ENCODE results near the gene ME1. TPM values are rescaled to one million over a fixed set of nuclear protein-coding genes. Genes with fewer than 3 reads are reported as not detected.
"Not testable (repeated sequence)": the region's sequence is repeated elsewhere in the genome, so short reads cannot be mapped to it uniquely, and the experiment has no call there.

Gene ME1
- total RNA-seq, 4 donors from 2014 or later, result 18.7 to 55.9 (median 30.8) TPM

- H3K27ac ChIP-seq, result no peak overlapping the region
- H3K4me3 ChIP-seq (replicated peaks in 1 of 3), result no peak overlapping the region
- 91 to 100% methylated on average over 2 of the region's 2 CpGs for WGBS, 2 donors
- H3K9me3 ChIP-seq, result no peaks in the 10 kb centered on the region
- TF ChIP-seq, protein P1, sequence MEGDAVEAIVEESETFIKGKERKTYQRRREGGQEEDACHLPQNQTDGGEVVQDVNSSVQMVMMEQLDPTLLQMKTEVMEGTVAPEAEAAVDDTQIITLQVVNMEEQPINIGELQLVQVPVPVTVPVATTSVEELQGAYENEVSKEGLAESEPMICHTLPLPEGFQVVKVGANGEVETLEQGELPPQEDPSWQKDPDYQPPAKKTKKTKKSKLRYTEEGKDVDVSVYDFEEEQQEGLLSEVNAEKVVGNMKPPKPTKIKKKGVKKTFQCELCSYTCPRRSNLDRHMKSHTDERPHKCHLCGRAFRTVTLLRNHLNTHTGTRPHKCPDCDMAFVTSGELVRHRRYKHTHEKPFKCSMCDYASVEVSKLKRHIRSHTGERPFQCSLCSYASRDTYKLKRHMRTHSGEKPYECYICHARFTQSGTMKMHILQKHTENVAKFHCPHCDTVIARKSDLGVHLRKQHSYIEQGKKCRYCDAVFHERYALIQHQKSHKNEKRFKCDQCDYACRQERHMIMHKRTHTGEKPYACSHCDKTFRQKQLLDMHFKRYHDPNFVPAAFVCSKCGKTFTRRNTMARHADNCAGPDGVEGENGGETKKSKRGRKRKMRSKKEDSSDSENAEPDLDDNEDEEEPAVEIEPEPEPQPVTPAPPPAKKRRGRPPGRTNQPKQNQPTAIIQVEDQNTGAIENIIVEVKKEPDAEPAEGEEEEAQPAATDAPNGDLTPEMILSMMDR (IDR thresholded peaks at IDR 0.05), result no peak
- TF ChIP-seq POLR2A (IDR thresholded peaks at IDR 0.05), result no peak
- intact Hi-C loops (cut with DNase I), result no loop called here
- no peak for DNase-seq
- no peaks in the 10 kb centered on the region for H3K4me1 ChIP-seq
- H3K27me3 ChIP-seq, result no peaks in the 10 kb centered on the region
- no peaks in the 10 kb centered on the region for H3K36me3 ChIP-seq
These were observed 165.5 kb downstream of the ME1 start for GRCh38 chr6:83265384-83265783.

- H3K27ac ChIP-seq, result no peak overlapping the region
- intact Hi-C loops (cut with DNase I), result no loop called here
- no peaks in the 10 kb centered on the region for H3K9me3 ChIP-seq
- DNase-seq, result no peak
- no peaks in the 10 kb centered on the region for H3K4me1 ChIP-seq
- no peaks in the 10 kb centered on the region for H3K36me3 ChIP-seq
- TF ChIP-seq POLR2A (IDR thresholded peaks at IDR 0.05), result no peak
- TF ChIP-seq, protein P1 (IDR thresholded peaks at IDR 0.05), result no peak
- H3K27me3 ChIP-seq, result no peaks in the 10 kb centered on the region
- H3K4me3 ChIP-seq (replicated peaks in 1 of 3), result no peak overlapping the region
These were observed 170.3 kb downstream of the ME1 start for GRCh38 chr6:83260577-83260976.

- no peak overlapping the region for H3K4me3 ChIP-seq (replicated peaks in 1 of 3)
- H3K27me3 ChIP-seq, result no peaks in the 10 kb centered on the region
- no peak for TF ChIP-seq POLR2A (IDR thresholded peaks at IDR 0.05)
- TF ChIP-seq, protein P1 (IDR thresholded peaks at IDR 0.05), result no peak
- H3K9me3 ChIP-seq, result no peaks in the 10 kb centered on the region
- H3K4me1 ChIP-seq, result no peaks in the 10 kb centered on the region
- WGBS, 2 donors, result 83 to 88% methylated on average over 1 of the region's 1 CpG
- no peaks in the 10 kb centered on the region for H3K36me3 ChIP-seq
- DNase-seq, result no peak
- intact Hi-C loops (cut with DNase I), result no loop called here
- H3K27ac ChIP-seq, result no peak overlapping the region
These were observed 172.3 kb downstream of the ME1 start for GRCh38 chr6:83258517-83258916.

GRCh38 chr6:83257791-83258190 is 173.1 kb downstream of the ME1 start:
- no peaks in the 10 kb centered on the region for H3K4me1 ChIP-seq
- H3K27me3 ChIP-seq, result no peaks in the 10 kb centered on the region
- no peaks in the 10 kb centered on the region for H3K36me3 ChIP-seq
- no peak for TF ChIP-seq POLR2A (IDR thresholded peaks at IDR 0.05)
- TF ChIP-seq, protein P1 (IDR thresholded peaks at IDR 0.05), result no peak
- no peak for DNase-seq
- no peaks in the 10 kb centered on the region for H3K9me3 ChIP-seq
- intact Hi-C loops (cut with DNase I), result no loop called here
- WGBS, 2 donors, result 97 to 99% methylated on average over 3 of the region's 3 CpGs
- no peak overlapping the region for H3K27ac ChIP-seq
- H3K4me3 ChIP-seq (replicated peaks in 1 of 3), result no peak overlapping the region

GRCh38 chr6:83256719-83257118 is 174.1 kb downstream of the ME1 start:
- H3K4me3 ChIP-seq (replicated peaks in 1 of 3); H3K36me3 ChIP-seq; H3K27ac ChIP-seq; H3K9me3 ChIP-seq; intact Hi-C loops (cut with DNase I); H3K4me1 ChIP-seq; DNase-seq; H3K27me3 ChIP-seq: not testable (repeated sequence)
- WGBS, 2 donors, result 94 to 98% methylated on average over 3 of the region's 3 CpGs

DNA sequence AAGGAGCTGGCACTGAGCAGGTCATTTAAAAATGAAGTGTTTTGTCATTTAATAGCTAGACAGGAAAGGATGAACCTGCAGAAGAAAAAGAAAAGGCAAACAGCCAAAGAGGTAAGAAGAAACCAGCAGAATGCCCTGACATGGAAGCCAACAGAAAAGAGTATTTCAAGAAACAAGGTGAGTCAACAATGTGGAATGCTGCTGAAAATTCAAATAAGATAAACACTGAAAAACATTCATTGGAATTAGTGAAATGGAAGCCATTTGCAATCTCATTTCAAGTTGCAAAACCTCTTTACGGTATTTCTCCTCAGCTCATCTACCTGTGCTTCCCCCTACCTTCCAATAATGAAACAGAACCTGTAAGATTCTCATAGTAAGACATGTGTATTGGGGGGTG is 178.1 kb downstream of the ME1 start:
- no peak for DNase-seq
- H3K27me3 ChIP-seq, result no peaks in the 10 kb centered on the region
- H3K27ac ChIP-seq, result no peak overlapping the region
- 90 to 98% methylated on average over 1 of the region's 1 CpG for WGBS, 2 donors
- no peaks in the 10 kb centered on the region for H3K36me3 ChIP-seq
- no peak overlapping the region for H3K4me3 ChIP-seq (replicated peaks in 1 of 3)
- no peaks in the 10 kb centered on the region for H3K4me1 ChIP-seq
- H3K9me3 ChIP-seq, result no peaks in the 10 kb centered on the region
- intact Hi-C loops (cut with DNase I), result no loop called here
- TF ChIP-seq, protein P1 (IDR thresholded peaks at IDR 0.05), result no peak
- TF ChIP-seq POLR2A (IDR thresholded peaks at IDR 0.05), result no peak
